ENCODE data around the gene CARM1. TPM values are rescaled to one million over a fixed set of nuclear protein-coding genes. Genes with fewer than 3 reads are reported as not detected.

CARM1 gene
- total RNA-seq, 1 donor: 33.7 TPM

DNA sequence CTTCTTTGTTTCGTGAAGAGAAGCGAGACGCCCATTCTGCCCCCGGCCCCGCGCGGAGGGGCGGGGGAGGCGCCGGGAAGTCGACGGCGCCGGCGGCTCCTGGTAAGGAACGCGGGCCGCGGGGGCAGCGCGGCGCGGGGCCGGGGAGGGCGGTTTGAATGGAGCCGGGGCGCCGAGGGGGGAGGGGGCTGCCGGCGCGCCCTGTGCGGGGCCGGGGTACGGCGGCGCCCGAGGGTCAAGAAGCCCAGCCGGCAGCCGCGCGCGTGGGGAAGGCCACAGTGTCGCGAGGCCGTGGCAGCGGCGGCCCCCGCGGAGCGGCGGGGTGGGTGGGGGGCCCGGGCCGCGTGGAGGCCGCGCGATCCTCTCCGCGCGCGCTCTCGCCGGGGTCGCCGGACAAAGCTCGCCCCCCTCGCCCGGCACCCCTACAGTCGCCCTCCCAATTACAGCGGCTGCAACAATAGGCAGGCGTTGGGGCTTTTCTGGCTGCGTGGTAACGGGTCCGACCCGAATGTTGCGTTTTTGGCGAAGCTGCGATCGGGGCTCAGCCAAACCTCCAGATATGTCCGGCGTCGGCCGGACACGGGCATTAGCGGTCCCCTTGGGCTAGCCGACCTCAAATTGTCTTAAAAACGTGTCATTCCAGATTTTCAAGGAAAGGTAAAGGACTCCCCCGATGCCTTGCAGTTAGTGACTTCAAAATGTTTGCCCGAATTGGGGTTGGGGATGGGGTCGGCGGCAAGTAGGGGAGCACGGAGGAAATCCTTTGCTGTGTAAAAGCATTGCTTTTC lies 89.9 kb downstream of the CARM1 start:
- DNase-seq (ENCODE audit: insufficient read length, low spot score, missing footprints): peak; percentile 82
- Histone ChIP-seq H4K20me1 (ENCODE audit: insufficient read depth, low read length) (peaks cover 35% of the 10 kb centered on the region), H3K36me3 (ENCODE audit: insufficient read depth, low read length) (no peaks in the 10 kb centered on the region), H3K9me3 (ENCODE audit: low read depth, low read length) (no peaks in the 10 kb centered on the region), H3K27ac (ENCODE audit: low read depth, low read length) (peak overlapping the region; percentile 74), H3K4me2 (ENCODE audit: insufficient read depth, low read length) (peak overlapping the region; percentile 93), H3K79me2 (ENCODE audit: insufficient read depth, low read length) (peaks cover 58% of the 10 kb centered on the region), H2AFZ (ENCODE audit: low read length) (peak overlapping the region; percentile 88), H3K27me3 (ENCODE audit: insufficient read depth, low read length) (no peaks in the 10 kb centered on the region), H3K4me3 (ENCODE audit: insufficient read depth, low read length) (peak overlapping the region; percentile 92), H3K4me1 (ENCODE audit: insufficient read depth, low read length) (peaks cover 6% of the 10 kb centered on the region)
- TF ChIP-seq, protein P1, sequence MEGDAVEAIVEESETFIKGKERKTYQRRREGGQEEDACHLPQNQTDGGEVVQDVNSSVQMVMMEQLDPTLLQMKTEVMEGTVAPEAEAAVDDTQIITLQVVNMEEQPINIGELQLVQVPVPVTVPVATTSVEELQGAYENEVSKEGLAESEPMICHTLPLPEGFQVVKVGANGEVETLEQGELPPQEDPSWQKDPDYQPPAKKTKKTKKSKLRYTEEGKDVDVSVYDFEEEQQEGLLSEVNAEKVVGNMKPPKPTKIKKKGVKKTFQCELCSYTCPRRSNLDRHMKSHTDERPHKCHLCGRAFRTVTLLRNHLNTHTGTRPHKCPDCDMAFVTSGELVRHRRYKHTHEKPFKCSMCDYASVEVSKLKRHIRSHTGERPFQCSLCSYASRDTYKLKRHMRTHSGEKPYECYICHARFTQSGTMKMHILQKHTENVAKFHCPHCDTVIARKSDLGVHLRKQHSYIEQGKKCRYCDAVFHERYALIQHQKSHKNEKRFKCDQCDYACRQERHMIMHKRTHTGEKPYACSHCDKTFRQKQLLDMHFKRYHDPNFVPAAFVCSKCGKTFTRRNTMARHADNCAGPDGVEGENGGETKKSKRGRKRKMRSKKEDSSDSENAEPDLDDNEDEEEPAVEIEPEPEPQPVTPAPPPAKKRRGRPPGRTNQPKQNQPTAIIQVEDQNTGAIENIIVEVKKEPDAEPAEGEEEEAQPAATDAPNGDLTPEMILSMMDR (IDR thresholded peaks at IDR 0.05; ENCODE audit: extremely low read depth, low read depth, low read length): no peak

DNA sequence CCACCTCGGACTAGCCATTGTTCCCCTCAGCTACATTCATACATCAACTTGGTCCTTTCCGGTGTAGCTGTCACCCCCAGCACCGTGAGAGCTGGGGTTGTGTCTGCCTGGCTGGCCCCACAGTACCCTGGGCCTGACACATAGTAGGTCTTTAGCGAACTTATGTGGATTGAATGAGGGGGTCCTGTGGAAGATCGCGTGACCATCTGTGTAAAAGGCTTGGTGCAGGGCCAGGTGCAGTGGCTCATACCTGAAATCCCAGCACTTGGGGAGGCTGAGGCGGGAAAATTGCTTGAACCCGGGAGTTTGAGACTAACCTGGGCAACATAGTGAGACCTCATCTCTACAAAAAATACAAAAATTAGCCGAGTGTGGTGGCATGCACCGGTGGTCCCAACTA lies 91.5 kb downstream of the CARM1 start:
- Histone ChIP-seq H3K27ac (ENCODE audit: low read depth, low read length) (no peak overlapping the region), H2AFZ (ENCODE audit: low read length) (no peak overlapping the region), H3K4me2 (ENCODE audit: insufficient read depth, low read length) (peak overlapping the region; percentile 93), H3K4me1 (ENCODE audit: insufficient read depth, low read length) (peaks cover 6% of the 10 kb centered on the region), H3K79me2 (ENCODE audit: insufficient read depth, low read length) (peaks cover 72% of the 10 kb centered on the region), H4K20me1 (ENCODE audit: insufficient read depth, low read length) (peaks cover 36% of the 10 kb centered on the region), H3K4me3 (ENCODE audit: insufficient read depth, low read length) (no peak overlapping the region), H3K9me3 (ENCODE audit: low read depth, low read length) (no peaks in the 10 kb centered on the region), H3K27me3 (ENCODE audit: insufficient read depth, low read length) (no peaks in the 10 kb centered on the region), H3K36me3 (ENCODE audit: insufficient read depth, low read length) (no peaks in the 10 kb centered on the region)
- TF ChIP-seq, protein P1 (IDR thresholded peaks at IDR 0.05; ENCODE audit: extremely low read depth, low read depth, low read length): no peak
- DNase-seq (ENCODE audit: insufficient read length, low spot score, missing footprints): peak; percentile 58

DNA sequence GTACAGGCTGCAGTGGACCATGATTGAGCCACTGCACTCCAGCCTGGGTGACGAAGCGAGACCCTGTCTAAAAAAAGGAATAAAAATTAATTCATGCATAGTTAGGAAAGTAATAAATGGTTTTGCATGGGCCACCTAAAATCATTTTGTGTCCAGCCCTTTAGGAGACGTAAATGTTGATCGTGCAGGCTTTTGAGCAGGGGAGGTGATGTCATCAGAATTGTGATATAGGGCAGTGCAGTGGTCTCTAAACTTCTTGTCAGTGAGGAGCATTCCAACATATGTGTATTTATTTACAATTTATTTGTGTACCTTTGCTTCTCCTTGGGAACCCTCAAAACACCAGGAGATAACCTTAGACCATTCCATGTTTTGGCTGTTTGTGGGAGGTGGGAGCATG lies 92.5 kb downstream of the CARM1 start:
- TF ChIP-seq, protein P1 (IDR thresholded peaks at IDR 0.05; ENCODE audit: extremely low read depth, low read depth, low read length): no peak

DNA sequence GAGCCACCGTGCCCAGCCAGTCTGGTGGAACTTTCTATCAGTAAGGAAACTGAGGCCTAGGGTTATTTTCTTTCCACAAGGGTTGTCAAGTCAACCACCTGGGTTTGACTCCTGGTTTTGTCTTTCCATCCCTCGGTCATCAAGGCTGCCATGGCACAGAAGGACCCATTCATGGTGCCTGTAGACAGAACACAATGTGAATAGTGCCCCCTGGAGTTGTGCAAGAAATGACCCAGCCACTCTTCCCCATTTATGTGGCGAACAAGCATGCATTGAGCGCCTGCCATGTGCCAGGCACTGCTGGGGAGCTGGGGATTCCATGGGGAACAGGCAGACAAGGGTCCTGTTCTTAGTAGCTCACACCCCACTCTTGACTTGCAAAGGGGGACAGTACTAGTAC lies 93.5 kb downstream of the CARM1 start:
- no peak overlapping the region for H3K4me2 ChIP-seq (ENCODE audit: insufficient read depth, low read length)
- no peaks in the 10 kb centered on the region for H3K27me3 ChIP-seq (ENCODE audit: insufficient read depth, low read length)
- H4K20me1 ChIP-seq (ENCODE audit: insufficient read depth, low read length): peaks cover 50% of the 10 kb centered on the region

More for the DNA sequence above, 92.5 kb downstream of the CARM1 start:
- Histone ChIP-seq H2AFZ (ENCODE audit: low read length) (no peak overlapping the region), H3K4me1 (ENCODE audit: insufficient read depth, low read length) (peaks cover 6% of the 10 kb centered on the region), H3K36me3 (ENCODE audit: insufficient read depth, low read length) (no peaks in the 10 kb centered on the region), H3K4me2 (ENCODE audit: insufficient read depth, low read length) (no peak overlapping the region), H3K27ac (ENCODE audit: low read depth, low read length) (no peak overlapping the region), H4K20me1 (ENCODE audit: insufficient read depth, low read length) (peaks cover 44% of the 10 kb centered on the region), H3K9me3 (ENCODE audit: low read depth, low read length) (no peaks in the 10 kb centered on the region), H3K4me3 (ENCODE audit: insufficient read depth, low read length) (no peak overlapping the region), H3K27me3 (ENCODE audit: insufficient read depth, low read length) (no peaks in the 10 kb centered on the region), H3K79me2 (ENCODE audit: insufficient read depth, low read length) (peaks cover 82% of the 10 kb centered on the region)
- peak; percentile 35 for DNase-seq (ENCODE audit: insufficient read length, low spot score, missing footprints)

More for the DNA sequence above, 93.5 kb downstream of the CARM1 start:
- TF ChIP-seq, protein P1 (IDR thresholded peaks at IDR 0.05; ENCODE audit: extremely low read depth, low read depth, low read length): no peak
- peaks cover 6% of the 10 kb centered on the region for H3K4me1 ChIP-seq (ENCODE audit: insufficient read depth, low read length)
- H3K27ac ChIP-seq (ENCODE audit: low read depth, low read length): no peak overlapping the region
- DNase-seq (ENCODE audit: insufficient read length, low spot score, missing footprints): peak; percentile 44
- H3K36me3 ChIP-seq (ENCODE audit: insufficient read depth, low read length): no peaks in the 10 kb centered on the region
- H3K79me2 ChIP-seq (ENCODE audit: insufficient read depth, low read length): peaks cover 90% of the 10 kb centered on the region
- H3K9me3 ChIP-seq (ENCODE audit: low read depth, low read length): no peaks in the 10 kb centered on the region
- no peak overlapping the region for H2AFZ ChIP-seq (ENCODE audit: low read length)
- H3K4me3 ChIP-seq (ENCODE audit: insufficient read depth, low read length): no peak overlapping the region

Data from osteoblast (primary cell).